ENCODE data around the gene CELF1.
A peak's percentile ranks its signal among the peaks of the same experiment; 100 is the strongest.

GRCh38 chr11:47523490-47524225, 29.3 kb downstream of the CELF1 start:
- no peak for TF ChIP-seq CTCF (IDR thresholded peaks at IDR 0.05; ENCODE audit: poor library complexity, severe bottlenecking)
- no peak for TF ChIP-seq EZH2 (IDR thresholded peaks at IDR 0.05; ENCODE audit: borderline replicate concordance, insufficient read depth, low read length, poor library complexity, severe bottlenecking)
- TF ChIP-seq POLR2AphosphoS5 (IDR thresholded peaks at IDR 0.05), result peak; percentile 26
- no peak for TF ChIP-seq SMC3 (conservative IDR thresholded peaks at IDR 0.05; ENCODE audit: poor library complexity)
- TF ChIP-seq RAD21 (conservative IDR thresholded peaks at IDR 0.05), result no peak

Data from neural cell (in vitro differentiated cells).